GM21786 (cell line): ENCODE measurements around the gene CXCL3.

Source experiments
- ATAC-seq: cut with Tn5 transposase; IDR thresholded peaks from one replicate; pipeline ENCODE4 v1.9.1; 2021; ENCODE audit not compliant: unreplicated experiment

Gene CXCL3

DNA sequence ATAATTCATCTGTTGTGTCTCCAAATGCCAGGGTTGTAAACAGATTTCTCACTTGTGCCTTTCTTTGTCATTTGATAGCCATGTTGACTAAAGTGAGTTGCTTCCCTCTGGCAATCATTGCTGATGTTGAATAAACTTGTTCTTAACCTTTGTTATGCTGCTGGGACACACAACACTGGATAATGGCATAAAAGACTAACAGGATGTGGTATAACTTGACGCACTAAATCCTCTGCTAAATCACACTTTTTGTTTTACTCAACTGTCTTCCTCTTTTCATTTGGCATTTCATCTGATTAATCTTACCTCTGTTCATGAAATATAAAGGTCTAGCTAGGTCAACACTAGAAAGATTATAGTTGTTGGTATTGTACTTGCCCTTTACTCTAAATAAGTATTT is 22.4 kb downstream of the CXCL3 start:
- ATAC-seq: no peak

DNA sequence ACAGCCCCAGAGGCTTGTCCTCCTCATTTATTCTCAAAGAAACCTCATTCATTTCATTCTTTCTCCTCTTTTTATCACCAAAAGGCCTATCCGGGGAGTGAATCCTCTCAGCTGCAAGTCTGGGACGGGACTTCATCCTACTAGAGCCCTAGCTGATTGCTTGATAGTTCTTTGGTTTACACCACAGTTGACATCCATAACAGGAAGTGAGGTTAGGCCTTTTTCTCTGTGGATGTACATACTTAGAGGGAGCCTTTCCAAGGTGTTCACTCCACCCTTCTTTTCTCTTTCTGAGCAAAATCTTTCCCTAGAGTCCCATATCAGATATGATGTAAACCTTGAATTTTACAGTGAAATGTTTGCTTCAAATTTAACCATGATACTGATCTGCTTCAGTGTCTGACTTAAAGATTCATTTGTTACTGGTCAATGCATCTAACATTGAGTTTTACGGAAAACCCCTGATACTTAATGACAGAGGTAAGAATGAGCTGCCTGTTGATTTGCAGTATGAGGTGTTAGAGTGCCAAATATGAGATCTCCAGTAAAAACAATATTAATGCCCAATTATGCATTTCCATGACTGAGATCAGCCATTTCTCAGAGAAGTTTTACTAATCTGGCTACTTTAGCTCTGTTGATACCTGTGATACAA is 23.2 kb downstream of the CXCL3 start:
- ATAC-seq: no peak

- ATAC-seq: no peak
Measured at GRCh38 chr4:74014332-74014731, 24.2 kb downstream of the CXCL3 start.

GRCh38 chr4:74013264-74013663 is 25.2 kb downstream of the CXCL3 start:
- no peak for ATAC-seq

DNA sequence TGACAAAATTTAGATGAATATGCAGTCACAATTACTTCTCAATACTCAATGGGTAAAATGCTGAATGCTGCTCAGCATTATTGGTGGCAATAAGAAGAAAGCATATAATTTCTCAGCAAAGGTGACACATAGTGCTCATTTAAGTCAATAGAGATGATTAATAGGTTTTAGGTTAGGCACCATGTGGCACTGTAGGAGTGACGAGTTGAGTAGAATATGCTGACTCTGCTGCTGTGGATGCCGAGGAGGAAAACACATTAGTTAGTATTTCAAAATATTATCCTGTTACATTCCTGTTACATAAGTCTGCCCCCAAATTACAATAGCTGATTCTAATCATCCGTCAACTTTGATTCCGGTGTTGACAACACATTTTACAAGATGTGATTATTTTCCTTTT is 26.4 kb downstream of the CXCL3 start:
- ATAC-seq: no peak

DNA sequence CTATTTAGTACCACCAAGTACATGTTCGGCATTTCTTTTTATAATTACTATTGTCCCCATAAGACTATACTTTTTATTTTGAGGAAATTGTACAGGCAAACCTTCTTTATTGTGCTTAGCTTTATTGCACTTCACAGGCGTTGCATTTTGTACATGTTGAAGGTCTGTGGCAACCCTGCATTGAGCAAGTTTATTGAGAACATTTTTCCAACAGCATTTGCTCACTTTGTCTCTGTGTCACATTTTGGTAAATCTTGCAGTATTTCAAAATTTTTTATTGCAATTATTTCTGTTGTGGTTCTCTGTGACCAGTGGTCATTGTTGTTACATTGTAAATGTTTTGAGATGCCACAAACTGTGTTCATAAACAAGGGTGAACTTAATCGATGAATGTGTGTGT is 29.2 kb downstream of the CXCL3 start:
- ATAC-seq: no peak

GRCh38 chr4:74006009-74006476 is 32.4 kb downstream of the CXCL3 start:
- ATAC-seq: no peak

GRCh38 chr4:74005528-74005927 is 33.0 kb downstream of the CXCL3 start:
- ATAC-seq: no peak

- no peak for ATAC-seq
Measured at GRCh38 chr4:74004668-74005067, 33.8 kb downstream of the CXCL3 start.

GRCh38 chr4:74000301-74000700 is 38.2 kb downstream of the CXCL3 start:
- no peak for ATAC-seq

- ATAC-seq: no peak
Measured at GRCh38 chr4:73998040-73999011, 40.2 kb downstream of the CXCL3 start, which contains the start of gene CXCL5. Gene CXCL5 (minus strand): TSS chr4:73998677. CDS start chr4:73998581, 96 bp downstream.

DNA sequence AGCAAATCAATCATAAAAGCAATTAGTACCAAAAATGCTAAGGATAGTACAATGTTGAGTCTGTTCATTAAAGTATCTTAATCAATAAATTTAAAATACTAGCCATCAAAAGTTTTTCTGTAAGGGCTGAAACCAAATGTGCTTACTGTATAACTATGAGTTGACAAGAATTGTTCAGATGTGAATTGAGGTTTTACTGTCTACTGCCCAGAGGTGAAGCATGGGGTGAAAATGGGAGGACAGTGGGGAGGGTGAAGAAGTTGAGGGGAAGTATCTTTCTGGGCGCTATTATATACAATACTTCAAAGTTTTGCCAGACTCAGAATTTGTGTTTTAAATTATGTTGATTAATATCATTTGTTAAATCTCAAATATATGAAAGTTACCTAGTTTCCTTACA is 46.4 kb downstream of the CXCL3 start:
- no peak for ATAC-seq

DNA sequence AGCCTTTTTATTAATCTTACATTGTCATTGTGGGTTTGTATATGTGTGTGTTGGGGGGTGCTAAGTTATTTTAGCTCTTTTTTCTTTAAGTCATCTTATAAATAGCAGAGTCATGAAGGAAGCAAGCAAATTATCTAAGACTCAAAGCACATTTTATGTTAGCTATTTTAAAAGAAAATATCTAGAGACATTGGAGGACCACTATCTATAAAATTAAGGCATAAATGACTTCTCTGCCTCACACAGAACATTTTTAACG is 46.8 kb downstream of the CXCL3 start:
- no peak for ATAC-seq

DNA sequence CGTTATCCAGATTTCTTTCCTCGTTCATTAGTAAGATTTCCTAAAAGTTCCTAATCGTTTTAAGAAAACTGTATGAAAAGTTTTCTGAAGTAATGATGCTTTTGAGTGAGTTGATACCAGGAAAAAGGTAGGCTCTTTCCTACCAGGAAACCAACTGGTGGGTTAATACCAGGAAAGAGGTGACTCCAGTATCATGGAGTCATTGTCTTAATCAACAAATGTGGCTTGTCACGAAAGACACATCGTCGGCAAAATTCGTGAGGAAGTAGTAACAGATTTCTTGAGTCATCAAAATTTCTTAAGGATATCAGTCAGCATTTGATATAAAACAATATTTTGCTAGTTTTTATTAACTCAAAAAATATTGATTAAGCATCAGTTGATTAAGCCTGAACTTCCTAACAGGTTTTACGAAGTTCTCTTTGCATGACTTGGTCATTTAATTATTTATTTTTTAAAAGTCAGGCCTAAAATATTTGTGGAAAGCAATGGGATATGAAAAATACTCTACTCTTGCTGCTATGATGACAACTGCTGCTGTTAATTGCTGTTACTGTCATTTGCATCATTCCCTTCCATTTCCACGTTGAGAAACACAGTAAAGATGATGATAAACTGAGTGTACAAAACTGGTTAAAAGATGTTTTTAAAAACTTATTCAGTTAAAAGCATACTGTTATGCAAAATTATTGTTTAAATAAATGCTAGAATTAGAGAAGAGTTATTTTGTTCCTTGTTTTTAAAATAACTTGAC is 47.3 kb downstream of the CXCL3 start:
- no peak for ATAC-seq

DNA sequence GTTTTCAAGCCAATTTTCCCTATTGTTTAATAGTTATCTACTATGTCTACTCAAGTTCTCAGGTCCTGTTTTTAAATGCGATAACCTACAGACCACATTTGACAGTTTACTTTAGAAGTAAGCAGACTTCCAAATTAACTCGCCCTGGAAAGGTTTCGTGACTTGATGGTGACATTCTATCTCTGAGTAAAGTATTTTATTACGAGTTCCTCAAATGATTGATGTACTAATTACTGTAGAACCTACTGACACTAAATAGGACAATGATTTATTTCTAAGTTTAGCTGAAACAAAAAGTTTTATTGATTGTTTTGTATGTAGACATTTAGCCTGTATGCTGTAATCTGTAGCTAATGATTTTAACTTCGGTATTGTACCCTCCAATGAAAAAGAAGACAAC is 48.6 kb downstream of the CXCL3 start:
- ATAC-seq: no peak

DNA sequence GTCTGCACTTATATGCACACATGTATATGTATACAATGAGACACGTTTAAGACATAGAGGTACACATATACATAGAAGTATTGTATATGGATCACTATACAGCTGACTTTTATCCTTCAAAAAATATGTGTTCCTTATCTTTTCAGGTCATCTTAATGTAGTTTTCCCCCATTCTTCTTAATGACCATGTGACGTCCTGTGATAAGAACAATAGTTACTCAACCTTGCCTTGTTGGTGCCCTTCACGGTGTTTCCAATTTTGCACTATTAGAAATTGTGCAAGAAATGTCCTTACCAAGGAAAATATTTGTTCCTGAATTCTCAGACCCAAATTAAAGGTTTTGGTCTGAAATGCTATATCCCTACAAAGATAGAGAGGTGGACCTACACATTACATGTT is 49.5 kb downstream of the CXCL3 start:
- no peak for ATAC-seq

GRCh38 chr4:73988061-73988460 is 50.4 kb downstream of the CXCL3 start, which contains the start of gene PPBP:
Gene PPBP (minus strand): TSS chr4:73988190. CDS start chr4:73988103, 87 bp downstream.
- ATAC-seq: no peak
